ENCODE measurements around the gene C1orf35. TPM values are rescaled to one million over a fixed set of nuclear protein-coding genes. Genes with fewer than 3 reads are reported as not detected.
"Not testable (repeated sequence)": the region's sequence is repeated elsewhere in the genome, so short reads cannot be mapped to it uniquely, and the experiment has no call there.

C1orf35 gene
- polyA plus RNA-seq, 3 donors: 13.8 to 16.7 (median 15.3) TPM

- DNase-seq (ENCODE audit: low read depth in 3 of 3, low spot score in 2 of 3): no peak
Measured at GRCh38 chr1:228142701-228143136, 39.6 kb upstream of the C1orf35 start.

DNA sequence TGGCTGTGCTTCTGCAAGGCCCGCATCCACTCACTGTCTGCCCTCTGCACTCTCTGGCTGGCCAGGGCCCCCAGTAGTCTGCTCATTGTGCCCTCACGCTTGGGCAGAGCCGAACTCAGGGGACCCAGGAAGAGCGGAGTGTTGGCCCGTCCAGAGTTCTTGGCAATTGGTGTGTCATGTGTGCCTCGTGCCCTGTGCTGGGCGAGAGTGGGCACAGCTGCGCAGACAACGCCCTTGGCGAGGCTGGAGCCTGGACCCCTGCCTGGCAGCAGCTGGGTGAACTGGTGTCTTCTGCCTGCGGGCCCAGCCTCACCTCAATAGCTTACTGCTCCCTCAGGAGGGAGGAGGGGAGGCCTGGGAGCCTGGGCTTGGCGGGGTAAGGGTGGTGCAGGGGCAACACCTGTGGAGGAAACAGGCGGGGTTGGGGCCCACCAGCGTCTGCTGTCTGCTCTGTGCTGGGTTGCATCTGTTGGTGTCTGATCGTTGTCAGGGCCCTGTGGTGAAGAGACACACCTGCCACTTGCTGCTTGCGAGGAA is 39.1 kb upstream of the C1orf35 start:
- no peak for DNase-seq (ENCODE audit: low read depth in 3 of 3, low spot score in 2 of 3)

GRCh38 chr1:228141226-228142044 is 38.3 kb upstream of the C1orf35 start:
- no peak for DNase-seq (ENCODE audit: low read depth in 3 of 3, low spot score in 2 of 3)

DNA sequence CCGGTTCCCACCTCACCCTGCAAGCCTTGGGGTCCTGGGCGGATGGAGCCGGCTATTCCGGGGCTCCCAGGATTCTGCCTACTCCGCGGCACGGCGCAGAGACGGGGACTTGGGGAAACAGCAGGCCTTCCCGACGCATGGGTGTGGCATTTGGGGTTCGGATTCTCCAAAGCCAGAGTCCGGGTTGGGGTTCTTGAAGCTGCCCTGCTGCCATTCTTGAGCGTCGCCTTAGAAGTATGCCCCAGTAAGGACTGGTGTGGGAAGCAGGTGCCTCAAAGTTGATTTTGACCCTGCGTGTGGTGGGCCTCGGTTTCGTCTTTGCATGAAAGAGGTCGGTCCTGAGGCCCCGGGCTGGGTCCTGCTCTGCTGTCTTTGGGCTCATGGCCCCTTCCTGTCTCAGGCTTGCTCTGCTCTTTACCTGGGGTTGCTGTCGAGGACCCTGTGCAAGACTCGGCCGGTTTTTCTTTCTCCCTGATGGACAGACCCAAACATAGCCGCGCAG is 37.6 kb upstream of the C1orf35 start:
- no peak for DNase-seq (ENCODE audit: low read depth in 3 of 3, low spot score in 2 of 3)

DNA sequence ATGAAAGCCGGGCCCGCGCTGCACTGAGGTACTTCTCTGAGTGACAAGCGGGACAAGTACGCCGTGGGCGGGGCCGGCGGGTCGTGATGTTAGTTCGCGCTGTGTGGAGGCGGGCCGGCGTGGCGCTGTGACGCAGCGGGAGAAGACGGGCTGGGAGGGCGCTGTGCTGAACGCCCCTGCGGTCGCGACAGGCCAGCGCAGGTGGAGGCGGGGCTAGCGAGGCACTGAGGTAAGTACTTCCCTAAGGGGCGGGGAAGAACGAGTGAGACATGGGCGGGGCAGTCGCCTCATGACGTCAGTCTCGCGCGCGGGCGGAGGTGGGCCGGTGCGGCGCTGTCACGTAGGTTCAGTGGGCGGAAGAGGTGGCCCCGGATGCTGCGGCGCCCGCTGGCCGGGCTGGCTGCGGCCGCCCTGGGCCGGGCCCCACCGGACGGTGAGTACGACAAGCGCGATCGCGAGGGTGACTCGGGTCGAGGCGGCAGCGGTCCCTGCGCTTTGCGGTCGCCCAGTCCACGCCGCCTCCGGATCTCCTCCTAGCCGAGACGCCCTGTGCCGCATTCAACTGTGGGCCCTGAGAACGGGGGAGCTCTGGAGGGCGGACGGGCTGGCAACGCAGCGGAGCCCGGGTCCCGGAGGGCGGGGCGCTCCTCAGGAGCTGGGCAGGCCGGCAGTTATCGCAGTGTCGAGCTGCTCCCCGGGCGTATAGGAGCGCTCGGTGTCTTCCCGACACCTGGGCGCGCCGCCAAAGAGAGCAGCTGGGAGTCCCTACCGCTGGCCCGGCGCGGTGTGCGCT is 37.0 kb upstream of the C1orf35 start, which contains the start of gene GUK1:
Gene GUK1 (plus strand): TSS at position 349 of the 793 bp plus-strand sequence. CDS start 24 bp downstream, at position 373.
- DNase-seq (ENCODE audit: low read depth in 3 of 3, low spot score in 2 of 3): peak; percentile 86 to 96 (median 94)

GRCh38 chr1:228139406-228139930 is 36.3 kb upstream of the C1orf35 start:
- no peak for DNase-seq (ENCODE audit: low read depth in 3 of 3, low spot score in 2 of 3)

DNA sequence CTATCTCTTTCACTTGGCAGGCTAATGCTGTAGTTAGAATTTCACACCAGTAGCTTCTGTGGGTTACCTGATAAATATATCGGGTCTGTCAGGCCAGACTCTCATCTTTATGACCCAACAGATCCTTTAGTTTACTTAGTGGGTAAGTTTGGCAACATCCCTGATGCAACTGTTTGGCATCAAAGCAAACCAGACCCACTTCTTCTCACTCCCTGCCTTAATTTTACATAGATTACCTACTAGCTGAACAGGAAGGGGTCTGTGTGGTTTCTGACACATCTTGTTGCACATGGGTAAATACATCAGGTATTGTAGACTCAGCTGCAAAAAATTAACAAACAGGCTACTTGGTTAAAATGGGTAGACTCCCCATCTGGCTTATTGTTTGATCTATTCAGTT is 33.8 kb upstream of the C1orf35 start:
- DNase-seq (ENCODE audit: low read depth in 3 of 3, low spot score in 2 of 3): no peak

DNA sequence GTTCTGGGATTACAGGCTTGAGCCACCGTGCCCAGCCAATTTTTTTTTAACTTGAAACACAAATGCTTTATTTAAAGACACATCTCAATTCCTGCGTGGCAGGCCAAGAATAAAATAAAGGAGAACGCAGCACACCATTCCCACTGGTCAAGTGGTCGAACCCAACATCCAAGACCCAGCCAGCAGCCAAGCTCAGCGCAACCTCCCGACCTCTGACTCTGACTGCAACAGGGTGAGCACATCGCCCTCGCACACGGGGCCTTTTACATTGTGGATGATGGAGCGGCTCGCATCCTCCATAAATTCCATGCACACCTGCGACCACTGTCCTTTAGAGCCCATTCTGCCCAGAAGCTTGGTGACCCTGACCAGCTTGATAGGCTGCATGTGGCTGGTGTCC is 31.5 kb upstream of the C1orf35 start:
- no peak for DNase-seq (ENCODE audit: low read depth in 3 of 3, low spot score in 2 of 3)

GRCh38 chr1:228131766-228132165 is 28.6 kb upstream of the C1orf35 start:
- DNase-seq (ENCODE audit: low read depth in 3 of 3, low spot score in 2 of 3): no peak

- no peak for DNase-seq (ENCODE audit: low read depth in 3 of 3, low spot score in 2 of 3)
Measured at GRCh38 chr1:228125185-228125584, 22.1 kb upstream of the C1orf35 start.

DNA sequence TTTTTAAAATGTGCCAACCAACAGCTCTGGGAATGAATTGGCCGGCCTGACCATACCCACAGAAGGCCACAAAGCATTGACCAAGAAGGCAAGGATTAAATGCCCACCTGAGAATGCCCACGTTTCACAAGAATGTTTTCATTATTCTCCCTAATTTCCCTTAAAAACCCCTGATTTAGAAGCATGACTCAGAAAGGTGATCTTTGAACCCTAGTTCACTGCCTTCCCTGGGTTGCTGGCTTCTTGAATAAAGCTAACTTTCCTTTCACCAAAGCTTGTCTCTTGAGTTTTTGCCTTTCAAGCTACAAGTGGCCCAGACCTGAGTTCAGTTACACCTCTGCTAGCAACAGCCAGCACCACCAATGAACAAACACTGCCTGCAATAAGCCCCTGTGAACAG is 20.4 kb upstream of the C1orf35 start:
- DNase-seq (ENCODE audit: low read depth in 3 of 3, low spot score in 2 of 3): no peak

DNA sequence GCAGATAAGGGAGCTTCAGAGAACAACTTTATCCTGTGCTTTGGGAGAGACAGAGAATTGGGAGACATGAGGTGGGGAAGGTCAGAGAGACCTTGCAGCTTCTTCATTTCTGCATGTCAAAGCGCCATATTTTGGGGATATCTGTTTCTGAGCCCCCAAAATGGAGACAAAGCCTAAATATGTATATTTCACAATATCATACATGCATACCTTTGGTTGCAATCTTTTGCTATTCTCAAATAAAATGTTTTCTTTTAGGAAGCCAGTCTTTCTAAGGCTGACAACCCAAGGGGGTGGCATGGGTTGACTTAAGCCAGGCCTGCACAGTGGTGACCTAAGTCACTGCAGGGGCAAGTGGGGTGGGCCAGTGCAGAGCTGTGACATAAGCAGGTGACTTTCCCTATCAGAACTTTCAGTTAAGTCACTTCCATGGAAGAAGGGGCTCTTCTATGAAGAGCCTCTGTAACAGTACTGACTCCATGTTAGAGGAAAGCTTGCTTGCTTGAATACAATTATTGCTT is 19.9 kb upstream of the C1orf35 start:
- no peak for DNase-seq (ENCODE audit: low read depth in 3 of 3, low spot score in 2 of 3)

- DNase-seq (ENCODE audit: low read depth in 3 of 3, low spot score in 2 of 3): no peak
Measured at GRCh38 chr1:228120857-228121489, 17.8 kb upstream of the C1orf35 start.

- DNase-seq (ENCODE audit: low read depth in 3 of 3, low spot score in 2 of 3): no peak
Measured at GRCh38 chr1:228120351-228120750, 17.2 kb upstream of the C1orf35 start.

GRCh38 chr1:228118040-228118439 is 14.9 kb upstream of the C1orf35 start:
- no peak for DNase-seq (ENCODE audit: low read depth in 3 of 3, low spot score in 2 of 3)

DNA sequence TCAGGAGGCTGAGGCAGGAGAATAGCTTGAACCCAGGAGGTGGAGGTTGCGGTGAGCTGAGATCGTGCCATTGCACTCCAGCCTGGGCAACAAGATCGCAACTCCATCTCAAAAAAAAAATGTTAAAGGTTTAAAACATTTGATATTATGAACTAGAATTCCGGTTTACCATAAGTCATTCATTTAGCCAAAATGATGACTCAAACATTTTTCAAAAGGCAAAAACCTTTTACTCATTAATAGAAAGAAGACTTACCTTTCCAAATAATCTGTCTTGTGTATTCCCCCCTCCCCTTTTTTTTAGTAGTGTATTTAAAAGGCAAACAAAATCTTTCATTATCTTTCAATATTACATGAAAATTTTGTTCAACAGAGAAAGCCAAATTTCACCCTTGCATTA is 14.2 kb upstream of the C1orf35 start:
- DNase-seq (ENCODE audit: low read depth in 3 of 3, low spot score in 2 of 3): no peak

DNA sequence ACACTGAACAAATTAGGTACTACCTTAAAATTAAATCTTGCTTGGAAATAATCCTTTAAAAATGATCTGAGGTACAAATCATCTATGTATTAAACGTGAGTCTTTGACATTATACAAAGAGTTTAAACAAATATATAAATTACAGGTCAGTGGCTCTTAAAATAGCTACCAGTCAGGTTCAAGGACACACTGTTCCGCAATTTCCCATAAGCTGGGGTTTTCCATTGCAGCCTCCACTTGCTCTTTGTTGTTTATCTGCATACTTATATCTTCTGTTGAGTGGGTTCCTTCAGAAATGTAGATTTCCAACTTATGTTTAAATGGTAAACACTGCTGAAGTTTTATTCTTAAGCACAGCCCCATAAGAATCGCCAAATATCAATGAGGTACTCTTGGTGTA is 11.7 kb upstream of the C1orf35 start:
- DNase-seq (ENCODE audit: low read depth in 3 of 3, low spot score in 2 of 3): no peak

- DNase-seq (ENCODE audit: low read depth in 3 of 3, low spot score in 2 of 3): no peak
Measured at GRCh38 chr1:228112617-228113016, 9.5 kb upstream of the C1orf35 start.

GRCh38 chr1:228112167-228112566 is 9.0 kb upstream of the C1orf35 start:
- DNase-seq (ENCODE audit: low read depth in 3 of 3, low spot score in 2 of 3): no peak

GRCh38 chr1:228111315-228111714 is 8.2 kb upstream of the C1orf35 start:
- not testable (repeated sequence) for DNase-seq (ENCODE audit: low read depth in 3 of 3, low spot score in 2 of 3)

Measured in right renal cortex interstitium (tissue), 3 donors.